ENCODE data around the gene MGAM2. TPM values are rescaled to one million over a fixed set of nuclear protein-coding genes. Genes with fewer than 3 reads are reported as not detected.

MGAM2 gene
- total and polyA plus RNA-seq, 2 donors (not counting 1 experiment from before 2014, with no cell fraction given) = not detected

DNA sequence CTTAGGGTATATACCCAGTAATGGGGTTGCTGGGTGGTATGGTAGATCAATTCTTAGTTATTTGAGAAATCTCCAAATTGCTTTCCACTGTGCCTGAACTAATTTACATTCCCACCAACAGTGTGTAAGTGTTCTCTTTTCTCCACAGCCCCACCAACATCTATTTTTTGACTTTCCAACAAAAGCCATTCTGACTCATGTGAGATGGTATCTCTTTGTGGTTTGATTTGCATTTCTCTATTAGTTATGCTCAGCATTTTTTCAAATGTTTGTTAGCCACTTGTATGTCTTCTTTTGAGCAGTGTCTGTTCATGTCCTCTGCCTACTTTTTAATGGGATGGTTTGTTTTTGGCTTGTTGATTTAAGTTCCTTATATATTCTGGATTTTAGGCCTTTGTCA lies 66.4 kb downstream of the MGAM2 start:
- H3K27ac ChIP-seq (ENCODE audit: low read length in 2 of 2) = no peak overlapping the region
- no peak overlapping the region for H3K4me3 ChIP-seq (ENCODE audit: control extremely low read depth in 1 of 5, extremely low read depth in 1 of 5, insufficient read depth in 1 of 5, low read depth in 2 of 5, low read length in 4 of 5)
- no peaks in the 10 kb centered on the region for H4K20me1 ChIP-seq (ENCODE audit: control insufficient read depth, insufficient read depth, low read length, poor library complexity, severe bottlenecking)
- Mint-ChIP-seq H3K4me1 (no peaks in the 10 kb centered on the region), H3K27me3 (no peaks in the 10 kb centered on the region), H3K27ac (no peak overlapping the region), H3K9me3 (ENCODE audit: insufficient read depth) (no peaks in the 10 kb centered on the region), H3K4me3 (no peak overlapping the region)
- H3K9me3 ChIP-seq (ENCODE audit: control extremely low read depth in 1 of 3, control insufficient read depth in 2 of 3, insufficient read depth in 1 of 3, low read length in 2 of 3) = no peaks in the 10 kb centered on the region
- no peak overlapping the region for H2AFZ ChIP-seq (ENCODE audit: insufficient read depth, low read depth, low read length, poor library complexity, severe bottlenecking)
- H3K36me3 ChIP-seq (replicated peaks in 1 of 2; ENCODE audit: control extremely low read depth in 1 of 2, control insufficient read depth in 1 of 2, extremely low read depth in 1 of 2, insufficient read depth in 2 of 2, low read length in 1 of 2) = no peaks in the 10 kb centered on the region
- intact Hi-C loops (cut with micrococcal nuclease) = no loop called here
- H3K27me3 ChIP-seq (replicated peaks in 1 of 4; ENCODE audit: control extremely low read depth in 1 of 4, control insufficient read depth in 3 of 4, insufficient read depth in 4 of 4, low read length in 3 of 4) = no peaks in the 10 kb centered on the region
- ChIA-PET POLR2A (no interaction called here), CTCF (no interaction called here)
- ATAC-seq (ENCODE audit: low read depth) (no peak), DNase-seq (no peak)
- H3K4me2 ChIP-seq (replicated peaks; ENCODE audit: low read depth, low read length, poor library complexity, severe bottlenecking) = no peak overlapping the region
- TF ChIP-seq, protein P1, sequence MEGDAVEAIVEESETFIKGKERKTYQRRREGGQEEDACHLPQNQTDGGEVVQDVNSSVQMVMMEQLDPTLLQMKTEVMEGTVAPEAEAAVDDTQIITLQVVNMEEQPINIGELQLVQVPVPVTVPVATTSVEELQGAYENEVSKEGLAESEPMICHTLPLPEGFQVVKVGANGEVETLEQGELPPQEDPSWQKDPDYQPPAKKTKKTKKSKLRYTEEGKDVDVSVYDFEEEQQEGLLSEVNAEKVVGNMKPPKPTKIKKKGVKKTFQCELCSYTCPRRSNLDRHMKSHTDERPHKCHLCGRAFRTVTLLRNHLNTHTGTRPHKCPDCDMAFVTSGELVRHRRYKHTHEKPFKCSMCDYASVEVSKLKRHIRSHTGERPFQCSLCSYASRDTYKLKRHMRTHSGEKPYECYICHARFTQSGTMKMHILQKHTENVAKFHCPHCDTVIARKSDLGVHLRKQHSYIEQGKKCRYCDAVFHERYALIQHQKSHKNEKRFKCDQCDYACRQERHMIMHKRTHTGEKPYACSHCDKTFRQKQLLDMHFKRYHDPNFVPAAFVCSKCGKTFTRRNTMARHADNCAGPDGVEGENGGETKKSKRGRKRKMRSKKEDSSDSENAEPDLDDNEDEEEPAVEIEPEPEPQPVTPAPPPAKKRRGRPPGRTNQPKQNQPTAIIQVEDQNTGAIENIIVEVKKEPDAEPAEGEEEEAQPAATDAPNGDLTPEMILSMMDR (IDR thresholded peaks at IDR 0.05) = no peak
- H3K4me1 ChIP-seq (ENCODE audit: control insufficient read depth in 2 of 2, insufficient read depth in 2 of 2, low read length in 2 of 2) = no peaks in the 10 kb centered on the region
- no peaks in the 10 kb centered on the region for H3K79me2 ChIP-seq (ENCODE audit: control insufficient read depth, insufficient read depth, low read length)
- no peak overlapping the region for H3K9ac ChIP-seq (ENCODE audit: low read length)

DNA sequence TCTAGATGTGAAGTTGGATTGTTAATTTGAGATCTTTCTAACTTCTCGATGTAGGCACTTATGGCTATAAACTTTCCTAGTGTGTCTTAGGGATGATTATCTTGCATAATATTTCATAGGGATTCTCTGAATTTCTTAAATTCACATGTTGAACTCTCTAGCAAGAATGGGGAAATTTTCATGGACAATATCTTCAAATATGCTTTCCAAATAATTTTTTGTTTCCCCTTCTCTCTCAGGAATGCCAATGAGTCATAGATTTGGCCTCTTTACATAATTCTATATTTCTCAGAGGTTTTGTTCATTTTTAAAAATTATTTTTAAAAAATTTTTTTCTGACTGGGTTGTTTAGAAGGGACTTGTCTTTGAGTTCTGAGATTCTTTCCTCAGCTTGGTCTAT lies 68.9 kb downstream of the MGAM2 start:
- no peaks in the 10 kb centered on the region for H3K9me3 ChIP-seq (ENCODE audit: control extremely low read depth in 1 of 3, control insufficient read depth in 2 of 3, insufficient read depth in 1 of 3, low read length in 2 of 3)
- H3K27ac ChIP-seq (ENCODE audit: low read length in 2 of 2) = no peak overlapping the region
- ChIA-PET CTCF (no interaction called here), POLR2A (no interaction called here)
- no peak overlapping the region for H2AFZ ChIP-seq (ENCODE audit: insufficient read depth, low read depth, low read length, poor library complexity, severe bottlenecking)
- H4K20me1 ChIP-seq (ENCODE audit: control insufficient read depth, insufficient read depth, low read length, poor library complexity, severe bottlenecking) = no peaks in the 10 kb centered on the region
- Mint-ChIP-seq H3K9me3 (ENCODE audit: insufficient read depth) (no peaks in the 10 kb centered on the region), H3K4me3 (no peak overlapping the region), H3K27ac (no peak overlapping the region), H3K4me1 (no peaks in the 10 kb centered on the region), H3K27me3 (peaks cover 4% of the 10 kb centered on the region)
- H3K4me2 ChIP-seq (replicated peaks; ENCODE audit: low read depth, low read length, poor library complexity, severe bottlenecking) = no peak overlapping the region
- WGBS (ENCODE audit: insufficient coverage) = no CpG with 5 or more reads among the region's 1 CpG
- H3K36me3 ChIP-seq (replicated peaks in 1 of 2; ENCODE audit: control extremely low read depth in 1 of 2, control insufficient read depth in 1 of 2, extremely low read depth in 1 of 2, insufficient read depth in 2 of 2, low read length in 1 of 2) = no peaks in the 10 kb centered on the region
- H3K4me3 ChIP-seq (ENCODE audit: control extremely low read depth in 1 of 5, extremely low read depth in 1 of 5, insufficient read depth in 1 of 5, low read depth in 2 of 5, low read length in 4 of 5) = no peak overlapping the region
- no peaks in the 10 kb centered on the region for H3K4me1 ChIP-seq (ENCODE audit: control insufficient read depth in 2 of 2, insufficient read depth in 2 of 2, low read length in 2 of 2)
- H3K9ac ChIP-seq (ENCODE audit: low read length) = no peak overlapping the region
- no peaks in the 10 kb centered on the region for H3K27me3 ChIP-seq (replicated peaks in 1 of 4; ENCODE audit: control extremely low read depth in 1 of 4, control insufficient read depth in 3 of 4, insufficient read depth in 4 of 4, low read length in 3 of 4)
- ATAC-seq (ENCODE audit: low read depth) (no peak), DNase-seq (no peak)
- intact Hi-C loops (cut with micrococcal nuclease) = loop anchor here (10.0 kb wide), 1 partner anchor 206 kb away; the partner anchor contains the start of gene TAS2R38
- H3K79me2 ChIP-seq (ENCODE audit: control insufficient read depth, insufficient read depth, low read length) = no peaks in the 10 kb centered on the region
- TF ChIP-seq, protein P1 (IDR thresholded peaks at IDR 0.05) = no peak
